ENCODE measurements around the gene TEDC1.
"Not testable (repeated sequence)": the region's sequence is repeated elsewhere in the genome, so short reads cannot be mapped to it uniquely, and the experiment has no call there.

The TEDC1 gene

DNA sequence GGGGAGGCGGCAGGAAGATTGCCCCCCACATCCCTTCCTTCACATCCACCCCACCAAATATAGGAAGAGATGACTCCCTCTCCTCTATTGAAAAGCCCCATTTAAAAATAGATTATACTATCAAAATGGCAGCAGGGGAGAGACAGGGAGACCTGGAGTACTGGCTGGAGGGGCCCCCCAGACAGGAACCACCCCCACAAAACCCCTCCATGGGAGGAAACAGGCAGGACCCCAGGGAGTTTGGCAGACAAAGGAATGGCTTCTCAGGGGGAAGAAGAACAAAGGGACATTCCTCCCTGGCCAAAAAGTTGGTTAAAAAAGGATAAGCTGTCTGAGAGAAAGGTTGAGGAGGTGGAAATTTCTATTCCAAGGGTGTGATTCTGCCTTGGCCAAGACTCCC lies 54.6 kb downstream of the TEDC1 start:
- not testable (repeated sequence) for DNase-seq

DNA sequence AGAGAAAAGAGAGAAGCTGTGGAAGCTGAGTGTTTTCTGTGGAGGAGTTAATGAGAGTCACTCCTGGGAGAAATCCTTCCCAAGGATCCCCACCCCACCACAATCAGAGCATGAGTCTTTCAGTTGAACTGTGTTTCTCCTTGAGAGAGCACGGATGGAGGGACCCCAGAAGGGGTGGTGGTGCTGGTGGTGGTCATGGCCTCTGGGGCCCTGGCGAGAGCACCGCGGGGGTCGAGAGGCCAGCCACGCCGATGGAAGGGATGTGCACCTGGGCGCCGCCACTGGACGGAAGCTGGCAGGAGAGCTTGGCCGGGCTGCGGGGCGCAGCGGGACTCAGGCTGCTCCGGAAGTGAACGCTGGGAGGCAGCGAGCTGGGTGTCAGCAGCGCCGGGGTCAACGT lies 55.4 kb downstream of the TEDC1 start:
- DNase-seq = not testable (repeated sequence)

DNA sequence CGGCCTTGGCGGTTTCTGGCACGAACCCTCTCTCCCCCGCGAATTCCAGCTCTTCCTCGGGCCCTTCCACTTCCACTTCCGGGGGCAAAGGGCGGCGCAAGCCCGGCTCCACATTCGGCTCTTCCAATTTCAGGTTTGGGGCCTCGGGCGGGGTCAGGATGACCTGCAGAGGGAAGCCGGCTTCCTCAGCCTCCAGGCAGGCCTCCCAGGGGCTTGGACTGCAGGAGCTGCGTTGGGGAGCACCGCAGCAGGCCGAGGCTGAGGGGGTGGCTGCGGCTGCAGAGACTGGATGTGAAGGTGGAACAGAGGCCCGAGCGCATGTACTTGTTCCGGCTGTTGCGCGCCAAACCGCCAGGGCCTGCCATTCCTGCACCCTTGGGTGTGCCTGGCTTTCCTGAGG lies 56.0 kb downstream of the TEDC1 start:
- not testable (repeated sequence) for DNase-seq

DNA sequence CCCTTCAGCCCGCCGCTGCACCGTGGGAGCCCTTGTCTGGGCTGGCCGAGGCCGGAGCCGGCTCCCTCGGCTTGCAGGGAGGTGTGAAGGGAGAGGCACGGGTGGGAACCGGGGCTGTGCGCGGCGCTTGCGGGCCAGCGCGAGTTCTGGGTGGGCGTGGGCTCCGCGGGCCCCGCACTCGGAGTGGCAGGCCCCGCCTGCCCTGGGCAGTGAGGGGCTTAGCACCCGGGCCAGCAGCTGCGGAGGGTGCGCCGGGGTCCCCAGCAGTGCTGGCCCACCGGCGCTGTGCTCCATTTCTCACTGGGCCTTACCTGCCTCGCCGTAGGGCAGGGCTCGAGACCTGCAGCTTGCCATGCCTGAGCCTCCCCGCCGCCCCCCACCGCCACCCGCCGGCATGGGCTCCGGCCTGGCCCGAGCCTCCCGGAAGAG lies 56.7 kb downstream of the TEDC1 start:
- DNase-seq = no peak
